CMK (cell line): ENCODE data around the gene PREX1.

Experiments
- DNase-seq: peaks from one replicate; pipeline ENCODE4 v3.0.0-alpha.2; 2010; ENCODE audit warnings: low read depth

The PREX1 gene

DNA sequence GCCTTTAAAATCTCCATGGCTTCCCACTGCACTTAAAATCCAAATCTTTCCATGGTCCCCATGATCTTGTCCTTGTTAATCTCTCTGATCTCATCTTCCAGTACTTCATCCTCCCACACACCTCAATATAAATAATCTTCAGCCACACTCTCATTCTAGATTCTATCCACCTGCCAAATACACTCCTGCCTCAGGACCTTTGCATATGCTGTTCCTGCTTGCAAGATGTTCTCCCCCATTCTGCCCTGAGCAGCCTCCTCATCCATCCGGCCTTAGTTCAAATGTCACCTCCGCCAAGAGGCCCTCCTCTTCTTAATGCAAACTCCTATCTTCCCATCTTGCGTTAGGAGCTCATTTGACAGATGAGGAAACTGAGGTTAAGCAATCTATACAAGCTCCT, 77.4 kb downstream of the PREX1 start:
- no peak for DNase-seq

GRCh38 chr20:48749437-48749836, 78.4 kb downstream of the PREX1 start:
- no peak for DNase-seq

DNA sequence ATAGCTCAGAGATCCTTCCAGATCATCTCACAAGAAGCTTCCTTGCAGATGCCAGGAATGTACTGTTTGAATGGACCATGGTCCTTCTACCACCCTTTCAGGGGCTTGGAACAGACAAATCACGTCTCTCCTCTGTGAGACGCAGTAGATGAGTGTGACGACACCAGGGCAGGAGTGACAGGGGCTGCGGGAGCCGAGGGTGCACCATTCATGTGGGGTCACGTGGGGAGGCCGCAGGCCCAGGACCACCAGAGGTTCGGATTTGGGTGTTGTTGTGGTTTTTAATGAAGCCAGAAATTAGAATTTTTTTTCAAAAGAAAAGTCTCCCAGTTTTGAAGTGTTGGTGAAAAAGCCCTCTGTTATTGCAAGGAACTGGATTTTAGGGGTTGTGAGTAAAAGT, 79.2 kb downstream of the PREX1 start:
- no peak for DNase-seq

DNA sequence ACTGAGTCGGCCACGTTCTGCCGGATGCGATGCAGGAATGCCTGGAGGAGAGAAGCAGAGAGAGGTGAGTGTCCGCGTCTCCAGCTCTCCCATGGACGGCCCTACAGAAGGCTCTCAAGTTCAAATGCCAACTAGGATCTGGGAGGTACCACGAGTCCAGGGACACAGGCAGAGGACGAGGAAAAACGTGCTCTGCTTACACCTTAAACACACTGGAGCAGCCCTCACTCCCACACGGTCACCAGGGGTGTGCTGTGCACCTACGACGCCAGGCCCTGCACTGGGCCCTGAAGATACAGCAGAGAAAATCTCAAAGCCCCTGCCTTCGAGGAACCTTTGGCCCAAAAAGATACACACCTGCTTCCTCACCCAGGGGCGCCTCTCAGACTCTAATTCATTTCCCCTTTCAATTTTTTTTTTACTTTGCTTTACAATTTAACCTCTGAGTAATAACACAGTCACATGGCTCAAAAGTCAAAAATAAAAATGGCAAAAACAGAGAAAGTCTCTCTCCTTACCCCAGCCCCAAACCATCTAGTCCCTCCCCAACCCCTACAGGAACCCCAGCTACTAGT, 79.9 kb downstream of the PREX1 start:
- no peak for DNase-seq

GRCh38 chr20:48745330-48745729, 82.5 kb downstream of the PREX1 start:
- DNase-seq, result no peak

DNA sequence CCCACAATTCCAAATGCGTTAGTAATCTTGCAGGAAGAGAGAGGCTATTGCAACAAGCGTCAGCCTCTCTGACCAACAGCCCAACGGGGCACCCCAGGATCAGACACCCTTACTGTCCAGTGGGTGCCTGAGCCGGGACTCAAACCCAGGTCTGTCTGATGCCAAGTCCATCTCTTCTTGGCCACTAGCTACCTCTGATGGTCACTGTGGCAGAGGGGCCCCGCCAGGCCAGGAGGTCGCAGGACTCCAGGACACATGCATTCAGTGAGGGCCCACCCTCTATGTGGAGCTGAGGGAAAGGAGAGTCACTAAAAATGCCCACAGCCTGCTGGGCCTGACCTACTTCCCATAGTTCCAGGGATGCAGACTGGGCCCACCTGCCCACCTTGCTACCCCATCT, 83.3 kb downstream of the PREX1 start:
- DNase-seq, result no peak

DNA sequence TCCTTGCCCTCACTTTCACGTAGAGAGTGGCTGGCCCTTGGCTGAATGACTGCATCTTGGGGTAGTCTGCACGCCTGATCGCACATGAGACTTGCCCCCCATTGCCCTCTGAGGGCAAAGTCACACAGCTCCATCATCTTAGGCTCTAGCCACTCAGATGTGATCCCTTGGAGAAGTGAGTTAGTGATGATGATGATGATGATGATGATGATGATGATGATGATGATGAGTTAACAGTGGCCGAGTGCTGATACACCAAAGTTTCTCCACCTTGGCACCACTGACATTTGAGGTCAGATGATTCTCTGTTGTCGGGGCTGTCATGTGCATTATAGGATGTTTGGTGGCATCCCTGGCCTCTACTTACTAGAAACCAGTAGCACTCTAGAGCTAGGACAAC, 84.0 kb downstream of the PREX1 start:
- no peak for DNase-seq

DNA sequence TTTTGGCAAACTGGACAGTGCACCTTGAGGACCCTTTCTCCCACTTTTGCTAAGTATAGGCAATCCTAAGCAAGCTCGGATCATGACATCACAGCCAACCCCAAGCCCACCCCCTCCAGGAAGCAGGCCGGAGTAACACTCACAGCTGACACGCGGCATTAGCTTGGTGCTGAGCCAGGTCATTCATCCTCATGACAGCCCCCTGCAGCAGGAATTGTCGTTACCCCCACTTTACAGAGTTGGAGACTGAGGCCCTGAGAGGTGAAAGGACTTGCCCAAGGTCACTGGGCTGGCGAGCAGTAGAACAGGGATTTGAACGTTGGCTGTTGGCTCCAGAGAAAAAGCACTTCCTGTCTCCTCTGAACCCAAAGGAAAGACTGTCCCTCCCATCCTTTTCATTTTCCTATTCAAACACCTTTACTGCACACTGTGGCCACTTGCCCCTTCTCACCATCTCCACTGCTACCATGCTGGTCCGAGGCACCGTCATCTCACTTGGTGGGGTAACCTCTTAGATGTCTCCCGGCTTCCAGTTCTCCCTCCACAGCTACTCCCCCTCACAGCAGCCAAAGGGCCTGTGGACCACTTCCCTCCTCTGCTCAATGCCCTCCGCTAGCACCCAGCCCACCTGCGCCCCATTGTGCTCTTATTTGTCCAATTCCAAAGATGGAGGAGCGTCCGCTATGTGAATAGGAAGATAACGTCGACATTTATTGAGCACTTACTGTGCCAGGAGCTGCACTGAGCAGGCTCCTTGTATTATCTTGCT, 84.7 kb downstream of the PREX1 start:
- DNase-seq, result no peak

DNA sequence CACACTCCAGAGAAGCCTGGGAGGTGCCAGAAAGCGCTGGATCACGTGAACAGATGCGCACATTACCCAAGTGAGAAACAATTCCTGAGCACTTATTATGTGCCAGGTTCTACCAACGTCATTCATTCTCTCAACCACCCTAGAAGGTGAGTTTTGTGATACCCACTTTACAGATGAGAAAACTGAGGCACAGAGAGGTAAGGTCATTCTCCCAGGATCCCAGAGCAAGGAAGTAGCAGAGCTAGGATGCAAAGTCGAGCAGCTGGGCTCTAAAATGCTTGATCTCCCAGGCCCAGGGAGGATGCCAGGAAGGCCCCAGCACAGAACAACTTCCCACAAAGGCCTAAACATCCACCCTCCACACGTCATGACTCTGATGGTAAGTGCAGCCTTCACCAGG, 85.6 kb downstream of the PREX1 start:
- DNase-seq, result no peak

- no peak for DNase-seq
Measured at GRCh38 chr20:48741669-48742068, 86.1 kb downstream of the PREX1 start.

DNA sequence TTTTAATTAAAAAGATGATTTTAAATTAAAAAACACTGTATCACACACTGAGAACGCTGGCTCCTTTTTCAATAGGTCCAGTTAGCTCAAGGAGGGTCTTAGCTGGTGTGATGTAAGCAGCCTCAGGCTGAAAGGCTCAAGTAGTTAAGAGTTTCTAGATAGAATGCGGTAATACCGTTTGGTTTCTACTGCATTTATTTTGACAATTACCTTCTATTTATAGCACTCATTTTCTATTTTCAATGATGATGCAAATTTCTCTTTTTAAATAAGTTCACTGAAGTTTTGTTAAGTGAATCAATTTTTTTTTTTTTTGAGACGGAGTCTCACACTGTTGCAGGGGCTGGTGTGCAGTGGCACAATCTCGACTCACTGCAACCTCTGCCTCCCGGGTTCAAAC, 87.1 kb downstream of the PREX1 start:
- DNase-seq, result no peak

DNA sequence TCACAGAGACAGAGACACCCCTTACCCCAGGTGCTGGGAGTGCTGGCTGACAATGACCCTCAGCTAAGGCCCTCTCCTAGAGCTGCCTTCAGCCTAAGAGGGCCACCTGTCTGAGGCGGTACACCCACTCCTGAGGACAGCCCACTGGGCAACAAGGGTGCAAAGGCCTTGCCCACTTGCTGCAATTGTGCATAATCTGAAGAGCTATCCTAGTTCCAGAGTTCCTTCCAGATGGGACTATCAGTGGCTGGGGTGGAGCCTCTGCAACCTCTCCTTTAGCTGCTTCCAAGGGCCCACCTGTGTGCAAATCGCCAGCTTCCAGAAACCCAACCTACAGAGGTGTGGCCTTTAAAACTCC, 87.5 kb downstream of the PREX1 start:
- no peak for DNase-seq

DNA sequence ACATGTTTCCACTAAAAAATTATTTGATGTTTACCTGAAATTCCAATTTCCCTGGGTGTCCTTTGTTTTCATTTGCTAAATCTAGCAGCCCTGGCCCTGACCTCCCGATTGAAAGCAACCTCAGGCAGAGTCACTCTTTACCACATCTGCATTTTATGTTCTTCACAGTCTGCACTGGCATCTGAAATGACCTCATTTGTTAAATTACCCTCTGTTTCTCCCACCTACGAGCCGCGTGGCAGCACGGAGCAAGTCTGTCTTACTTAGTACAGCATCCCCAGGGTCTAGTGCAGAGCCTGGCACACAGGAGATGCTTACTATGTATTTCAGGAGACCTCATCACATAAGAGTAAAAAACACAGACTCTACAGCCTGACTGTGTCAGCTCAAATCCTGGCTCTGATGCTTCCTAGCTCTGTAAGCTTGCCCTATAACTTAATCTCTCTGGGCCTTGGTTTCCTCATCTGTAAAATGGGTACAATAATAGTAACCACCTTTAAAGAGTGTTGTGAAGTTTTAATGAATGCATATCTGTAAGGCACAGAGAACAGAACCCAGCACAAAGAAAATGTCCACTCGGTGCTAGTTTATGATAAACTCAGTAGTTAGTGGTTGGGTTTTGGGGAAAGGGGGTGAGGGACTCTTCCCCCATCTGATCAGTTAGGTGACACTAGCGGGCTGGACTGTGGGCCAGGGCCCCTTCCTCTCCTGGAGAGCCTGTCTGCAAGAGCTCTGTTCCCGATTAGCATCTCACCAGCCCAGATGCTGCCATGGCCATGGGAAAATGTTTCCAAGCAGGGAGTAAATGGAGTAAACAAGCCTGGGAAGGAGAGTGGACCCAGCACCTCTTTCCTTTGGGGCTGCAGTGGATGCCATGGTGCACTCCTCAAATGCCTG, 88.2 kb downstream of the PREX1 start:
- DNase-seq, result no peak

DNA sequence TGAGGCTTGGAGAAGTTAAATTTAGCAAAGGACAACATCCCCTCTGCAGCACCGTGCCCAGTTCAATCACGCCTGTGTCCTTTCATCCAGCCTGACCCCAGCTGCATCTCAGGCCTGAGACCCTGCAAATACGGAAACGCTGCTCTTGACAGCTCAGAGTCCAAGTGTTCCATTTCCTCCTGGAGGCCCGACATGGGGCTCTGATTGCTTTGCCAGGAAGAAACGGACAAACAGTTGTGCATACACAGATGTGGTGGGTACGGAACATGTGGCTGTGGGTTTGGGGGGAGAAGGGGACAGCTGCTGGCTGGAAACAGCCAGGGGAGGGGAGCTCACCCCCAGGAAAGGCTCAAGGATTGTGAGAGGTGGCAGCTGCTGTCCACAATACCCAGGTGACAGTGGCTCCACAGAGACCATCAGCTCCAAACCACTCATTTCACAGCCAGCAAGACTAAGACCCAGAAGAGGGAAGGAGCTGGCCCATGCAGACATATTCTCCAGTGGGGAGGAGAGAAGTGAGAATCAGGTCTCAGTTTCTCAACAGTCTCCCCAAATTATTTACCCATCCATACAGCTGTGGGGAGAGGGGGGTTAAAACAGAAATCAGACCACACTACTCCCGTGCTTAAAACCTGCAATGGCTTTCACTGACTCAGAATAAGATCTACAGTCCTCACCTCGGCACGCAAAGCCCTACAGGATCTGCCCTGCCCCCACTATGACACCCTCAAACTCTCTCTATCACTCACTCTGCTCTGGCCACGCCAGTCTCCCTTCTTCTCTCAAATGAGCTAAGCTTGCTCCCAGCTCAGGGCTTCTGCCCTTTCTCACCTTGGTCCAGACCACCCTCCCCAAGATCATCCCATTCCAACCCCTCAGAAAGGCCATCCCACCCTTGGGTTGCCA, 89.1 kb downstream of the PREX1 start:
- no peak for DNase-seq

- no peak for DNase-seq
Measured at GRCh38 chr20:48738094-48738398, 89.8 kb downstream of the PREX1 start.

- no peak for DNase-seq
Measured at GRCh38 chr20:48737434-48738093, 90.2 kb downstream of the PREX1 start.

GRCh38 chr20:48736636-48737035, 91.2 kb downstream of the PREX1 start:
- no peak for DNase-seq

GRCh38 chr20:48736231-48736630, 91.6 kb downstream of the PREX1 start:
- DNase-seq, result no peak

DNA sequence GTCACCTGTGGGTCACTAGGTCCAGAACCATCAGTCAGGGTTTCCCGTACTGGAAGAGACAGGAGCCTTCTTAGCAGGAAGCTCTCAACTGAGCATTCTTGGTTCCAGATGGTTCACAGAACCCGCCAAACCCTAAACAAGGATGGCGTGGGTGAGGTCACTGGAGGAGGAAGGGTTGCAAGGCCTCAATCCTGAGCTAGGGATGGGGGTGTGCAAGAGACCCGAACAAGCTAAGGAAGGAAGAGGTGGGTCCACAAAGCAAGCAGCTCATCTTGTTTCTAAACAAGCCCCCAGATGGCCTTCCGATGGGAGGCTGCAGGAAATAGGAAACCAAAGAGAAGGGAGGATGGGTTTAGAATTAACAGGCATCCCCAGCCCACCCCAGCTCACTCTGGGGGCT, 92.7 kb downstream of the PREX1 start:
- no peak for DNase-seq

GRCh38 chr20:48734104-48734749, 93.6 kb downstream of the PREX1 start:
- DNase-seq, result no peak

DNA sequence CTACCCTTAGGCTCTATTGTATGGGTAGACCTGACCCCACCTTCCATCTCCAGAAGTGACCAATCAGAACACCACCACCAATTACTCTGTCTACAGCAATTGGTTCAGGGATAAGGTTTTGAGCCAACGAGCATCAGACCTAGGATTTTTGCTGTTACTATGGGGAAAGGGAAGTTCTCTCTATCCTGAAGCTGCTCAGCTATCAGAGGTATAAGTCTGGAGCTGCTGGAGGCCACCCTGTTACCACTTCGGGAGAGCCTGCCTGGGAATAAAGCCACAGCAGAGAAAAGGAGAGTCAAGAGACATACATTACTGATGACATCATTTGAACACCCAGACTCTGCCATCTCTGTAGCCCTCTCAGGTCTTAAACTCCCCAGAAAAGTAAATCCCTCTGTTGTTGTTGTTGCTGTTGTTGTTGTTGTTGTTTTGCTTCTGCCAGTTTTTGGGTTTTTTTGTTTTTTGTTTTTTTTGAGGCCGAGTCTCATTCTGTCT, 94.5 kb downstream of the PREX1 start:
- DNase-seq, result no peak
